Activated naive CD4-positive, alpha-beta T cell treated with anti-CD3 and anti-CD28 coated beads, Interleukin-2, amount 10 ng/mL, durations not matched to agents 7 days and 5 days (primary cell): ENCODE measurements around the gene CXXC4.

ENCODE experiments used
- CTCF ChIA-PET: fragments of 350-600 bp; sonication (Branson Sonifier 250); formaldehyde crosslinking; loops from one replicate; lab custom pipeline; 2021; ENCODE audit warnings: antibody characterized with exemption; lab: Charles Lee
- DNase-seq: peaks from one replicate; pipeline ENCODE4 v3.0.0-alpha.2; 2020
- H3K27ac Mint-ChIP-seq: one replicate; pipeline ENCODE4 v1.8.0; 2021; ENCODE audit warnings: mild to moderate bottlenecking, moderate library complexity, mixed read lengths
- H3K27me3 Mint-ChIP-seq: one replicate; pipeline ENCODE4 v1.8.0; 2021; ENCODE audit warnings: mild to moderate bottlenecking, mixed read lengths
- H3K36me3 Mint-ChIP-seq: one replicate; pipeline ENCODE4 v1.8.0; 2021; ENCODE audit warnings: mixed read lengths
- H3K4me1 Mint-ChIP-seq: one replicate; pipeline ENCODE4 v1.8.0; 2021; ENCODE audit warnings: mixed read lengths
- H3K4me3 Mint-ChIP-seq: one replicate; pipeline ENCODE4 v1.8.0; 2021; ENCODE audit warnings: mild to moderate bottlenecking, moderate library complexity, mixed read lengths
- H3K9me3 Mint-ChIP-seq: one replicate; pipeline ENCODE4 v1.8.0; 2021; ENCODE audit warnings: mixed read lengths

CXXC4 gene

GRCh38 chr4:104421566-104421965, 73.1 kb downstream of the CXXC4 start:
- DNase-seq = no peak
- Mint-ChIP-seq H3K27ac (no peak overlapping the region), H3K4me3 (no peak overlapping the region), H3K9me3 (no peaks in the 10 kb centered on the region), H3K4me1 (no peaks in the 10 kb centered on the region), H3K27me3 (no peaks in the 10 kb centered on the region), H3K36me3 (no peaks in the 10 kb centered on the region)
- CTCF ChIA-PET = no interaction called here

GRCh38 chr4:104420766-104421165, 73.9 kb downstream of the CXXC4 start:
- H3K4me3 Mint-ChIP-seq = no peak overlapping the region
- H3K9me3 Mint-ChIP-seq = no peaks in the 10 kb centered on the region
- no peak for DNase-seq

More at GRCh38 chr4:104420766-104421165, 73.9 kb downstream of the CXXC4 start:
- no peaks in the 10 kb centered on the region for H3K4me1 Mint-ChIP-seq
- no peaks in the 10 kb centered on the region for H3K27me3 Mint-ChIP-seq
- no peaks in the 10 kb centered on the region for H3K36me3 Mint-ChIP-seq
- CTCF ChIA-PET = no interaction called here
- no peak overlapping the region for H3K27ac Mint-ChIP-seq
